ENCODE results near the gene JMJD1C.
"Not testable (repeated sequence)": the region's sequence is repeated elsewhere in the genome, so short reads cannot be mapped to it uniquely, and the experiment has no call there.

The JMJD1C gene

GRCh38 chr10:63161592-63161991 is 304.2 kb downstream of the JMJD1C start:
- no peak for DNase-seq

- peak; percentile 50 for DNase-seq
Observed at GRCh38 chr10:63157845-63158624, 307.7 kb downstream of the JMJD1C start.

GRCh38 chr10:63156236-63156635 is 309.5 kb downstream of the JMJD1C start:
- DNase-seq, result no peak

GRCh38 chr10:63155388-63156020 is 310.3 kb downstream of the JMJD1C start:
- no peak for DNase-seq

GRCh38 chr10:63154546-63155387 is 311.0 kb downstream of the JMJD1C start:
- DNase-seq, result no peak

GRCh38 chr10:63153868-63154545 is 311.8 kb downstream of the JMJD1C start:
- DNase-seq, result not testable (repeated sequence)

GRCh38 chr10:63150745-63151144 is 315.0 kb downstream of the JMJD1C start:
- DNase-seq, result no peak

GRCh38 chr10:63146503-63146902 is 319.3 kb downstream of the JMJD1C start:
- no peak for DNase-seq

- DNase-seq, result no peak
Observed at GRCh38 chr10:63145782-63146181, 320.0 kb downstream of the JMJD1C start.

- DNase-seq, result no peak
Observed at GRCh38 chr10:63143987-63144386, 321.8 kb downstream of the JMJD1C start.

GRCh38 chr10:63142136-63142535 is 323.6 kb downstream of the JMJD1C start:
- DNase-seq, result no peak

- no peak for DNase-seq
Observed at GRCh38 chr10:63140077-63140476, 325.7 kb downstream of the JMJD1C start.

- no peak for DNase-seq
Observed at GRCh38 chr10:63137306-63137705, 328.5 kb downstream of the JMJD1C start.

GRCh38 chr10:63133821-63134557 is 331.8 kb downstream of the JMJD1C start:
- no peak for DNase-seq

GRCh38 chr10:63133056-63133820 is 332.5 kb downstream of the JMJD1C start, which contains the start of gene NRBF2:
Gene NRBF2 (plus strand): TSS chr10:63133328. CDS start chr10:63133471, 143 bp downstream.
- peak; percentile 98 for DNase-seq

GRCh38 chr10:63132651-63133055 is 333.1 kb downstream of the JMJD1C start:
- DNase-seq, result no peak

- DNase-seq, result no peak
Observed at GRCh38 chr10:63129888-63130287, 335.9 kb downstream of the JMJD1C start.

- DNase-seq, result no peak
Observed at GRCh38 chr10:63128443-63128842, 337.3 kb downstream of the JMJD1C start.

GRCh38 chr10:63125459-63125858 is 340.3 kb downstream of the JMJD1C start:
- no peak for DNase-seq

GRCh38 chr10:63123727-63124362 is 341.9 kb downstream of the JMJD1C start:
- no peak for DNase-seq

- DNase-seq, result peak; percentile 34
Observed at GRCh38 chr10:63120554-63120953, 345.2 kb downstream of the JMJD1C start.

All from femur (tissue), 1 donor.